SHP77 (cell line): ENCODE data around the gene TBL1X.

Source experiments
- DNase-seq, 2 experiments: peaks; one replicate each; lab custom pipeline; 2025; lab: John Stamatoyannopoulos, UW

The TBL1X gene

GRCh38 chrX:9707306-9708033 is 242.6 kb downstream of the TBL1X start:
- no peak for DNase-seq

- DNase-seq: no peak
Measured at GRCh38 chrX:9708086-9708485, 243.2 kb downstream of the TBL1X start.

GRCh38 chrX:9708923-9709553 is 244.2 kb downstream of the TBL1X start:
- peak; percentile 0 to 26 for DNase-seq

- DNase-seq: no peak
Measured at GRCh38 chrX:9710332-9710731, 245.5 kb downstream of the TBL1X start.

- no peak for DNase-seq
Measured at GRCh38 chrX:9717376-9717775, 252.5 kb downstream of the TBL1X start.

- DNase-seq: no peak
Measured at GRCh38 chrX:9724711-9725110, 259.9 kb downstream of the TBL1X start.

GRCh38 chrX:9728261-9728660 is 263.4 kb downstream of the TBL1X start:
- DNase-seq: no peak

GRCh38 chrX:9729171-9729885 is 264.5 kb downstream of the TBL1X start:
- DNase-seq: no peak

GRCh38 chrX:9730078-9730477 is 265.2 kb downstream of the TBL1X start:
- no peak for DNase-seq

- DNase-seq: no peak
Measured at GRCh38 chrX:9730752-9731151, 265.9 kb downstream of the TBL1X start.

GRCh38 chrX:9737363-9737762 is 272.5 kb downstream of the TBL1X start:
- no peak for DNase-seq

GRCh38 chrX:9738151-9738550 is 273.3 kb downstream of the TBL1X start:
- no peak for DNase-seq

- no peak for DNase-seq
Measured at GRCh38 chrX:9739130-9739529, 274.3 kb downstream of the TBL1X start.

- DNase-seq: no peak
Measured at GRCh38 chrX:9745417-9746115, 280.7 kb downstream of the TBL1X start.

- DNase-seq: no peak
Measured at GRCh38 chrX:9746148-9746888, 281.5 kb downstream of the TBL1X start.

- DNase-seq: no peak
Measured at GRCh38 chrX:9747644-9748043, 282.8 kb downstream of the TBL1X start.

GRCh38 chrX:9749146-9749692 is 284.4 kb downstream of the TBL1X start:
- DNase-seq: no peak

GRCh38 chrX:9757366-9757765 is 292.5 kb downstream of the TBL1X start:
- no peak for DNase-seq

GRCh38 chrX:9758021-9758638 is 293.3 kb downstream of the TBL1X start:
- DNase-seq: no peak

GRCh38 chrX:9759337-9759736 is 294.5 kb downstream of the TBL1X start:
- no peak for DNase-seq
